ENCODE data around the gene CDH10.

- TF ChIP-seq CTCF (IDR thresholded peaks at IDR 0.05; ENCODE audit: low read length) (no peak), EZH2 (IDR thresholded peaks at IDR 0.05; ENCODE audit: borderline replicate concordance, low read length) (no peak)
Observed at GRCh38 chr5:24492229-24492628, 152.5 kb downstream of the CDH10 start.

Data from OCI-LY1 (cell line).